ENCODE results near the gene CARMIL1. TPM values are rescaled to one million over a fixed set of nuclear protein-coding genes. Genes with fewer than 3 reads are reported as not detected.

CARMIL1 gene
- total RNA-seq, 1 experiment from 2014 or later = 25.9 TPM

DNA sequence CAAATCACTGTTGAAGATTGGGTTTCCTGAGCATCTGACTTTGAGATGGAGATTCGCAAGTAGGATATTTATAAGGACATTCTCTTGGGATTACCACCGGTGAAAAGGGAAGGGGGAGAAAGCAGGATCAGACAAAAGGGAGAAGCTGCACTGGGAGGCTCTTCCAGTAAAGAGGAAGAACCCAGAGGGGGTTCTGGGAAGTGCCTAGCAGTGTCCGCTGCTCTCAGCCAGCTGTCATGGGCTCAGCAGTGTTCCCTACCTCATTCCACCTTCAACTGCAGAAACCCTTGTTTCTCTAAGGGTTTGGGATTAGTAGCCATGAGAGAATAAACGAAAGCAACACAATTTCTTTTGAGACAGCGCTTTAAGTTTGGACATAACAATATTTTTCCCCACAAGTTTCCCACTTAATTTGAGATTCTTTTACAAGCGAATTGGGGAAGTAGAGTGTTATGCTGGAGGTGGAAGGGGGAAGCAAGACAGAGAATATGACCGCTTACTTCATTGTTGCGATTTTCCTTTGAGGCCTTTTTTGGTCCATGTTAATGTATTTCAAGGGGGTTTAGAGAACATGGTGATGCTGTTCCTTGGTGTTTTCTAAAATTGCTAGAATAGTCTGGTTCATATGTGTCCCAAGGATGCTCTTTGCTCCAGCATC lies 218.3 kb downstream of the CARMIL1 start:
- intact Hi-C loops (cut with micrococcal nuclease; ENCODE audit: unreplicated experiment) = no loop called here
- Histone ChIP-seq H3K36me3 (ENCODE audit: control insufficient read depth, insufficient read depth, low read length) (no peaks in the 10 kb centered on the region; the same call in 1 of the 2 replicates), H3K4me1 (peaks cover 14% of the 10 kb centered on the region; the same call in 1 of the 2 replicates), H3K9me3 (no peaks in the 10 kb centered on the region), H3K4me3 (ENCODE audit: low read depth, low read length) (no peak overlapping the region), H3K27me3 (replicated peaks; ENCODE audit: control insufficient read depth, insufficient read depth, low read length) (no peaks in the 10 kb centered on the region)
- no peak for DNase-seq
- no peaks in the 10 kb centered on the region for H3K4me1 Mint-ChIP-seq (ENCODE audit: low read depth, unreplicated experiment)
- H3K4me3 Mint-ChIP-seq (ENCODE audit: unreplicated experiment) = no peak overlapping the region
- no peaks in the 10 kb centered on the region for H3K9me3 Mint-ChIP-seq (ENCODE audit: unreplicated experiment)
- no TSS peak for BruUV-seq (replicated peaks)
- TF ChIP-seq CTCF (IDR thresholded peaks at IDR 0.05; ENCODE audit: insufficient read depth in 1 of 2, low read depth in 1 of 2, low read length in 1 of 2, severe bottlenecking in 1 of 2, unreplicated experiment in 1 of 2) = no peak
- ChIA-PET POLR2A (no interaction called here), CTCF (no interaction called here)
- H3K36me3 Mint-ChIP-seq (ENCODE audit: insufficient read depth, unreplicated experiment) = peaks cover 13% of the 10 kb centered on the region
- H3K27ac Mint-ChIP-seq (ENCODE audit: unreplicated experiment) = no peak overlapping the region
- no peaks in the 10 kb centered on the region for H3K27me3 Mint-ChIP-seq (ENCODE audit: insufficient read depth, unreplicated experiment)

GRCh38 chr6:25498505-25498904 lies 219.3 kb downstream of the CARMIL1 start:
- Mint-ChIP-seq H3K4me3 (ENCODE audit: unreplicated experiment) (no peak overlapping the region), H3K9me3 (ENCODE audit: unreplicated experiment) (no peaks in the 10 kb centered on the region), H3K4me1 (ENCODE audit: low read depth, unreplicated experiment) (no peaks in the 10 kb centered on the region), H3K27ac (ENCODE audit: unreplicated experiment) (no peak overlapping the region), H3K27me3 (ENCODE audit: insufficient read depth, unreplicated experiment) (no peaks in the 10 kb centered on the region), H3K36me3 (ENCODE audit: insufficient read depth, unreplicated experiment) (peaks cover 9% of the 10 kb centered on the region)
- H3K4me3 ChIP-seq (ENCODE audit: low read depth, low read length) = no peak overlapping the region
- ChIA-PET CTCF (no interaction called here), POLR2A (no interaction called here)
- peaks cover 14% of the 10 kb centered on the region; the same call in 1 of the 2 replicates for H3K4me1 ChIP-seq
- no peak for TF ChIP-seq CTCF (IDR thresholded peaks at IDR 0.05; ENCODE audit: insufficient read depth in 1 of 2, low read depth in 1 of 2, low read length in 1 of 2, severe bottlenecking in 1 of 2, unreplicated experiment in 1 of 2)
- no peaks in the 10 kb centered on the region for H3K27me3 ChIP-seq (replicated peaks; ENCODE audit: control insufficient read depth, insufficient read depth, low read length)
- intact Hi-C loops (cut with micrococcal nuclease; ENCODE audit: unreplicated experiment) = no loop called here
- BruUV-seq (replicated peaks) = no TSS peak
- no peaks in the 10 kb centered on the region; the same call in 1 of the 2 replicates for H3K36me3 ChIP-seq (ENCODE audit: control insufficient read depth, insufficient read depth, low read length)
- H3K9me3 ChIP-seq = no peaks in the 10 kb centered on the region
- DNase-seq = no peak

DNA sequence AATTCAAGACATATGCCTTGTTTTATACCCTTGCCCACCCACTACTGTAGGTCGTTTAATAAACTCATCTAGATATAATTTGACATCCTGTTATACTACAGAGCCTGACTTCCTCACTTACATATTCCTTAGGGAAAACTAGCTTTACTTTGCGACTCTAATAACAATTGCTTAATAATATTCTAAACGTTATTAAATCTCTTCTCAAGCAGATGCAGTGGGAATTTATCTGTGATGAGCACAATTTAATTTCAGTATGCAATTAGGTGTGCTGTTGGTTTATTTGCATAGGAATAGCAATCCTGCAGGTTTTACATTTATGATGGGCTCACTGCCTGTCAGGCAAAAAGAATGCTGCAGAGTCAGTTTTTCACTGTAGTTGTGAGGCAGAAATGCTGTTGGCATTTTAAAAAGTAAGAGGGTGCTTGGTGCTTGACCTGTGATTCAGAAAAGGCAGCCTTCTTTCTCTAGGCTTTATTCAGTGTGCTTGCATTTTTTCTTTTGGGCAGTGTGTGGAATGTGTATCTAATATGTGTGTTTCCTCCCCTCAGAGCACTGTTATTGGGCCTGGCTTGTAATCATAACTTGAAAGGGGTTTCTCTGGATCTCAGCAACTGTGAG lies 220.6 kb downstream of the CARMIL1 start:
- ChIA-PET CTCF (no interaction called here), POLR2A (no interaction called here)

More for the DNA sequence above, 220.6 kb downstream of the CARMIL1 start:
- Histone ChIP-seq H3K4me3 (ENCODE audit: low read depth, low read length) (no peak overlapping the region), H3K4me1 (peaks cover 14% of the 10 kb centered on the region; the same call in 1 of the 2 replicates), H3K9me3 (no peaks in the 10 kb centered on the region), H3K27me3 (replicated peaks; ENCODE audit: control insufficient read depth, insufficient read depth, low read length) (no peaks in the 10 kb centered on the region), H3K36me3 (ENCODE audit: control insufficient read depth, insufficient read depth, low read length) (no peaks in the 10 kb centered on the region)
- no TSS peak for BruUV-seq (replicated peaks)
- H3K9me3 Mint-ChIP-seq (ENCODE audit: unreplicated experiment) = no peaks in the 10 kb centered on the region
- no peaks in the 10 kb centered on the region for H3K4me1 Mint-ChIP-seq (ENCODE audit: low read depth, unreplicated experiment)
- no peaks in the 10 kb centered on the region for H3K27me3 Mint-ChIP-seq (ENCODE audit: insufficient read depth, unreplicated experiment)
- H3K4me3 Mint-ChIP-seq (ENCODE audit: unreplicated experiment) = no peak overlapping the region
- peak in 1 of 2 experiments; percentile 34 for DNase-seq
- H3K27ac Mint-ChIP-seq (ENCODE audit: unreplicated experiment) = no peak overlapping the region
- peaks cover 7% of the 10 kb centered on the region for H3K36me3 Mint-ChIP-seq (ENCODE audit: insufficient read depth, unreplicated experiment)
- TF ChIP-seq CTCF (IDR thresholded peaks at IDR 0.05; ENCODE audit: insufficient read depth in 1 of 2, low read depth in 1 of 2, low read length in 1 of 2, severe bottlenecking in 1 of 2, unreplicated experiment in 1 of 2) = no peak
- intact Hi-C loops (cut with micrococcal nuclease; ENCODE audit: unreplicated experiment) = no loop called here

Measured in Caco-2 (cell line).